NCI-H1092 (cell line): ENCODE results near the gene DYNLL2.
A peak's percentile ranks its signal among the peaks of the same experiment; 100 is the strongest.
"Not testable (repeated sequence)": the region's sequence is repeated elsewhere in the genome, so short reads cannot be mapped to it uniquely, and the experiment has no call there.

Source experiments
- DNase-seq: peaks from one replicate; lab custom pipeline; 2025; lab: John Stamatoyannopoulos, UW

Gene DYNLL2

DNA sequence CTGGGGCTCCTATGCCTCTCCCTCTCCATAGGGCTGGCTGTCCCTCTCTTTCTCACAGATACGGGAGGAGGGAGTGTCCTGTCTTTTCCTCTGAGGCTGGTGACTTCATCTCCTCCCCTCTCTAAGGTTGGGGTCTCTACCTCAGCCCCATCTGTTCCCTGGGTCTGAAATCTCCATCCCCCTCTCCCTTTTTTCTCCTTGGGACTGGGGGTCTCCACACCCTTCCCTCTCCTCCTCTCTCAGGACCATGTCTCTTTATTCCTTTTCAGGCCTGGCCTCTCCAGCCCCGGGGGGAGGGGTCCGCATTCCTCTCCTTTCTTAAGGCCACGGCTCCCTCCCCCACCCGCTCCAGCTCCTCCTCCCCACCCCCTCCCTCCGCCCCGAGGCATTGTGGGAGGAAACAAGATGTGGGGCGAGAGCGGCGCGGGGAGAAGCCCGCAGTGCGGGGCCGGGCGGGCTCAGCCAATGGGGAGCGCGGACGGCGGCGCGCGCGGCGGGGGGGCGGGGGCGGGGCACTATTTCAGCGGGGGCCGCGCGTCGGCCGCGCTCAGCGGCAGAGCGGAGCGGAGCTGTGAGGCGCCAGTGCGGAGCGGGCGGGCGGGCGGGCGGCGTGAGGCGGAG, at the start of gene DYNLL2:
DYNLL2 (plus strand) TSS at position 550 of the 621 bp plus-strand sequence. CDS start 3,672 bp downstream, outside the sequence.
- DNase-seq: peak; percentile 86

DNA sequence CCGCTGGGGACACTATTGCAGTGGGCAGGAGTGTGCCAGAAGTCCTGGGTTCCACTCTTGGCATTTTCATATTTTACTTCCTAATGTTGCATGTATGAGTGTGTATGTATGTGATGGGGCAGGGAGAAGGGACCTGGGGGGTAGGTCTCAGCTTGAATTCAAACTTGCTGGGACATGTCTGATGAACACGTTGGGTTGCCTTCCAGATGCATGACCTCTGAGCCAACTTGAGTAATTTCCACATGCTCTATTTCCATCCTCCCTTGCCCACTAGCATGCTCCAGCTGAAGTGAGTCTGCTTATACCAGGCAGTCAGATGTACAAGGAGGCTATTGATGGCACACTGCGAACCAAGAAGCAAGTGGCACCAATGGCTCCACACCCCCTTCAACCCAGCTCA, 43.2 kb upstream of the DYNLL2 start:
- DNase-seq: no peak

DNA sequence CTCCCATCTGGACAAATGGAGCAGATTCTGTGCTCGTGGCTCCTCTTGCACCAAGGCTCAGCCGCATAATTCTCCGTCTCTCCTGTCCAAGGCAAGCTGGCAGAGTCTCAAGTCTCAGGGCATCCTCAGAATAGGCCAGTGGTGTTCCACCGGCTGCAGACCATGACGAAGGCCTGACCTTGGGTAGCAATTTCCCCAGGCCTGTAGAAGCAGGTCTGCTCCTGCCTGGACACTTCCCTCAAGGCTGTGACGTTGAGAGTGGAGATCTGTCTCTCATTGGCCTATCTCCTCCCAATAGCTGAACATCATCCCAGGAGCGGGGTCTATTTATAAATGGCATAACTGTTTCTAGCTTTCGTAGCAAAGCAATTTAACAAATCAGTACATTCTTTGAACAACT, 42.8 kb upstream of the DYNLL2 start:
- no peak for DNase-seq

DNA sequence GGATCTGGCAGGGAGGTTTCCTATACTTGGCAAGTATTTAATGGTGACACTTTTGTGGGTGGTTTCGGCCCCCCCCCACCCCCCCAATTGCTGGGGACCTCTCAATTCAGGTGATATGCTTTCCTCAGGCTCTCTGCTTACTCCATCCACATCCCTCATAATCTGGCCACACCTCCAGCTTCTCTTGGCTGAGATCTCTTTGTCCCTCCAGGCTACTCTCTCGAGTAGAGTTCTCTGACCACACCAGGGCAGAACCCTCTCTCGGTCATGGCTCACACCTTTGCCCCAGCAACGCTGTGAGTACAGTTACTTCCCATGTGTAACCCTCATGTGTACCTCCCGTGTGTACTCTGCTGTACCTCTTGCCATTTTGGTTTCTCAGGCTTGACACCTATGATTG, 42.1 kb upstream of the DYNLL2 start:
- no peak for DNase-seq

DNA sequence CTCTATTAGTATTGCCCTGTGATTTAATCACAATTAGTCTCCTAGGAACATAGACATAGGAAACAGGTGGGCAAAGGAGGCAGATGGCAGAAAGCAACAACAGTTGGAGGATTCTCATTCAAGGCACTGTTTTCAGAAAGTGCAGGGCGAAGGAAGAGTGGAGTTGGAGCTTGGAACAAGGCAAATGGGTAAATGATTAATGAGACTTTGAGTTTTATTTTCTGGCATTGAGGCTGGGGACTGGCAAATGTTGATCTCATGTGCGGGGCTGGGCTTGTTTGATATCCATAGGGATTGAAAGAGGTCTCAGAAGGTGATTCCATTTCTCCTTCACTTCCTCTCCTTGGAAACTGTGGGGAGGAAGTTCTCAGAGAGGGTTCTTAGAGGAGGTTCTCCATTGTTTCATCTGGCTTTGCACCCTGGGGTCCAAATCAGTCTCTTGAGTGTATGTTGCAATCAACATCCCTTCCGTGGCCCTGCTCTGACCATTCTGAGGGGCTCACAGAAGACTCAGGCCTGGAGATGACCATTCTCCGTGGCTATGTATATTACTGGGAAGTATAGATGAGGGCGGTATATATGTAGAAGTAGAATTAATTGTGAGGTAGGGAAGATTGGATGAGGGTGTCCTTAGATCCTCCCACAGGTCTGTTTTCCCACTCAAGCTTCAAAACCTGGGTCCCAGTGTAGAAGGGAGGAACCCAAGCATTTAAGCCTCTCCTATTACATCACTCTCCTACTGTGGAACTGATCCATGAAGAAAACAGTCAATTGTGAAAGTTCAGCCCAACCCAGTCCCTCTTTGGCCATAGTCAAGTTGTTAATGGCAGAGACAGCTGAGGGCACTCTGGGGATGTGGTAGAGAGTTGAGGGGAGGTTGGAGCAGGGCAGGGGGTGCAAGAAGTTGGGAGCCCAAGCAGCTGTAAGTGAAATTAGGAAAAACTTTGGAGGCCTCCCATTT, 39.7 kb upstream of the DYNLL2 start:
- no peak for DNase-seq

DNA sequence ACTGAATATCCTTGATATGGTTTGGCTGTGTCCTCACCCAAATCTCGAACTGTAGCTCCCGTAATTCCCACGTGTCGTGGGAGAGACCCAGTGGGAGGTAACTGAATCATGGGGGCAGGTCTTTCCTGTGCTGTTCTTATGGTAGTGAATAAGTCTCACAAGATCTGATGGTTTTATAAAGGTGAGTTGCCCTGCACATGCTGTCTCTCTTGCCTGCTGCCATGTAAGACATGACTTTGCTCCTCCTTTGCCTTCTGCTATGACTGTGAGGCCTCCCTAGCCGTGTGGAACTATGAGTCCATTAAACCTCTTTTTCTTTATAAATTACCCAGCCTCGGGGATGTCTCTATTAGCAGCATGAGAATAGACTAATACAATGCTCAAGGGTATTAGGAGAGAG, 39.0 kb upstream of the DYNLL2 start:
- not testable (repeated sequence) for DNase-seq

DNA sequence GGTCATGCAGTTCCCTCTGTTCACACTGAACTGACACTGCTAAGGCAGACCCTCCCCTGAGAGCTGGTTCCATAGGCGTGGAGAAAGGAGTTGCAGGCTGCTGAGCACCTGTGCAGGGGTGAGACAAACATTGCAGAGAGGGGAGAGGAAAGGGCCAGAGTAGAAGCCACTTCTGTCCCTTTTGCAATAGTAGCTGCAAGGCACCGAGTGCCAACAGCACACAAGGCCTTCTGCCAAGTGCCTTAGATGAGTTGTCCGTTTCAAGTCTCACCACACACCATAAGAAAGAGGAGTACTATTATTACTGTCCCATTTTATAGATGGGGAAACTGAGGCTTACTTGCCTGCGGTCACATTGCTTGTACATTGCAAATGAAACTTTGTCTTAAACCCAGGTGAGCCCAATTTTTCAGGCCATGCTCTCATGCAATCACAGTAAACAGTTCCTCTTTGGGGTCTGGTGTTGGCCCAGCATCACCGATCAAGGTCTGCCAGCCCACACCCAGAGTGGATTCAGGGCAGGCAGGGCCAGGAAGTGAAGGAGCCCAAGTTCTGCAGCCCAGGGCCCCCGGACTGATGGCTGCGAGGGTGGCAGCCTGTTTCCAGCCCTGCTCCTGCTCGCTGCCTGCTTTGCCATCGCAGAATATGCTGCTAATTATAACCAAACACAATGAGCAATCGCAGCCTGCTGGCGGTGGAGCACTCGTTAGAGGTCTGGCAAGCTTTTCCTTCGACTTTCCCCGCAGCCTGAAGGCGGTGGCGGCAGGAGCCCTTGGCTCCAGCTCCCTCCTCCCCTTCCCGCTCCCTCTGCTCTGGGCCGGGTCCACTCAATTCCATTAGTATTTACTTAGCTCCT, 36.8 kb upstream of the DYNLL2 start:
- no peak for DNase-seq

DNA sequence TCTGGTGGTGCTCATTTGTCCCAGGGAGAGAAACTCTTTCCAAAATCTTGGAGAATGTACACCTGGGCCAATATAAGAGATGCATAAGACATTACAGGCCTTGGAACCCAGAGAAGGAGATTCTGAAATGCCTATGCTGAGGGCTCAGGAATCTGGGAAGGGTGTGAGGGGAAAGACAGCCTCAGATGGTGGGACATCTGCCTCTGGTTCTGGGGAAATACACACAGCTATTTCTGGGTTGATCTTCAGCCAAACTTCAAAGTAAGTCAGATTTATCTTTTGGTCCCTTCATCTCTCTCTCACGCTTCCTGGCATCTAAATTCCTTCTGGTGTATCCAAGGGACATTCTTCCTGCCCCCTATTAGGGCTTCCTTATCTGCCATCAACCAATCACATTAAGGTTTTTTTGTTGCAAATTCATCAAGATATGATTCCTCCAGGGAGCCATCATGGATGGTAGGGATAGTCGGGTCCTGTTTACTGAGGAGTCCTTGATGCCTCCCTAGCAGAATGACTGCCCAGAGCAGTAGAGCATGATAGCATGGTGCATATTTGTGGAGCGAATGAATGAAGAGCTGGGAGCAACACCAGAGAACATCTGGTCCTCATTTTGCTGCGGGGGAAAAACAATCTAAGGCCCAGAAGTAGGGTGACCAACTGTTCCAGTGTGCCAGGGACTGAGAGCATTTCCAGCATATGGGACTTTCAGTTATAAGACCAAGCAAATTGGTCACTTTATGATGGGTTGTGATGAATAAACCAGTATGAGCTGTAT, 35.7 kb upstream of the DYNLL2 start:
- DNase-seq: no peak

DNA sequence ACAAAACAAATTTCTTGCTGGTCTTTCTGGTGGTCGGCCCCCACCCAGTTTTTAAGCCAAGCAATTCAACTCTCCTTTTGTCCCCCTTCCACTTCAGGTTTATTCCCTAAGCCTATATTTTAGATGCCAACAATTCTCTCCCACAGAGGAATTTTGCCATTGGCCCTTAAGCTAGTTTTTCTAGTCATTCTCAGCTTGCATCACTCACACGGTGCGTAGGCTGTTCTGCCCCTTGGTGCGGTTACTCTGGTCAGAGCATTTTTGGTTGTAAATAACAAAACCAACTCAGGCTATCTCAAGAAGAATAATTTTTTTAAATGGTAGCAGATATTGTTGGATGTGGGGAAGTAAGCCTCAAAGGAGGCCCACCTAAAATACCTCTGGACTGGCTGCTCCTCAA, 33.7 kb upstream of the DYNLL2 start:
- no peak for DNase-seq

DNA sequence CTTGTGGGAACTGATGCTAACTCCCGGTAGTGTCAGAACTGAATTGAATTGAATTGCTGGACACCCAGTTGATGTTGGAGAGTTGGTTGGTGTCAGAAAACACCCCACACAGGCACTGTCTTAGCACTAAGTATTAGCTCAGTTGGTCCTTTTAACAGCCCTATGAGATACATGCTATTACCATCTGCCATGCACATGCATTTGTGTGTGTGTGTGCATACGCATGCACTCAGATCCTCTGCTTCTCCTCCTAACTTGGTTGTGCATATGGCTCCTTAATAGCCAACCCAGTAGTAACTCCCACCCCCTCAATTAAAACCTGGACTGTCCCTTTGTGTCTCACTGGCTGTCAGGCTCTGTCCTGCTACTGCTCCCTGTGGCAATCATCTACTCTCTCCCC, 32.3 kb upstream of the DYNLL2 start:
- no peak for DNase-seq

DNA sequence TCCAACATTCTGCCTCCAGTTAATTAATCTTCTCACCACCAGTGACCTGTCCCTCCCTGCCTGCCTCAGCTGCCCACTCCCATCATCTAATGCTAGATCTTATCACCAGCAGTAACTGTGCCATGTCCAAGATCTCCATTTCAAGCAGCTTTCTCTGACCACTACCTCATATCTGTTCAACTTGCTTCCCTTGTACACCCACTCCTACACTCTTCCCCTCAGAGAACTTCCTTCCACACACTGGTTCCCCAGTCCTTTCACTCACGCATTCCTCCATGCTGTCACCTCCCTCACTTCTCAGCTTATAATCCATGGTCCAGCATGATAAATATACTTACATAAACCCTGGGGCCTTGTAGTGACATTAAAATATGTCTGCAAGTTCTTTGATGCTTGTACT, 31.8 kb upstream of the DYNLL2 start:
- no peak for DNase-seq

DNA sequence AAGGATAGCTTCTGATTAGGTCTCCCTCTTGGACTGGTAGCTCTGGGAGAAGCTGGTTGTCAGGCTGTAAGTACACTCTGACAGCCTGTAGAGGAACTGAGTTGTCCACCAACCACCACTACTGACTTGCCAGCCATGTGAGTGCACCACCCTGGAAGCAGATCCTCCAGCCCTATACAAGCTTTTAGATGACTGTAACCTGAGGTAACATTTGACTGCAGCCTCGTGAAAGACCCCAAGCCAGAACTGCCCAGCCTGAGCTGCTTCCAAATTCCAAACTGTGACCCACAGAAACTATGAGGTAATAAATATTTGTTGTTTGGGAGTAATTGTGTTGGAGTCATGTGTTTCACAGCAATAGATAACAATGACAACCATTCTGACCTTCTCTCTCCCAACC, 30.8 kb upstream of the DYNLL2 start:
- no peak for DNase-seq

DNA sequence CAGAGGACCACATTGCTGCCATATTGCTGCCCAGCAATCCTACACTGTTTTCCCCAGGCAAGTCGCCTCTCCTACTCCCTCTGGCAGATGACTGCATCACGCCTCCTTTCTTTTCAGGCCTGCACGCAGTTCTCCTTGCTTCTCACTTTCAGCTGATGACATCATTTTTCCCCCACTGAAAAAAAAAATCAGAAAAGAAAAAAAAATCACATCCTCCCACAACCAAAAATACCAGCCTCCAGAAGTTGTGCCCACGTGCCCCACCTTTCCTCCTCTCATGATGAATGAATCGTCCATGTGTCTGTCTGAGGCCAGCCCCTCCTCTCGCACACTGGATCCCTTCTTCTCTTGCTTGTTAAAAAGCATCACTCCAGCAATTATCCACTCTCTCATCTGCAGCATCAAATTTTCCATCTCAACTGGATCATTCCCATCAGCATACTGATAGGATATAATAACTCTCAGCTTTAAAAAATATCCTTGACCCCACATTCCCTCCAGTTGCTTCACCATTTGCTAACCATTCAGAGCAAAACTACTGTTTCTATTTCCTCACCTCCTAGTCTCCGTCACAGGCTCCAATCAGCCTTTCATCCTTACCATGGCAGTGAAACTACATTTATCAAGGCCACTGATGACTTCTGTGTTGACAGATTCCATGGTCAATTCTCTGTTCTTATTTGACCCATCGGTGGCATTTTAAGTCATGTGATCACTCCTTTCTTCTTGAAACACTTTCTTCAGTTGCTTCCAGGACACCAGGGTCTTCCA, 30.1 kb upstream of the DYNLL2 start:
- DNase-seq: no peak

DNA sequence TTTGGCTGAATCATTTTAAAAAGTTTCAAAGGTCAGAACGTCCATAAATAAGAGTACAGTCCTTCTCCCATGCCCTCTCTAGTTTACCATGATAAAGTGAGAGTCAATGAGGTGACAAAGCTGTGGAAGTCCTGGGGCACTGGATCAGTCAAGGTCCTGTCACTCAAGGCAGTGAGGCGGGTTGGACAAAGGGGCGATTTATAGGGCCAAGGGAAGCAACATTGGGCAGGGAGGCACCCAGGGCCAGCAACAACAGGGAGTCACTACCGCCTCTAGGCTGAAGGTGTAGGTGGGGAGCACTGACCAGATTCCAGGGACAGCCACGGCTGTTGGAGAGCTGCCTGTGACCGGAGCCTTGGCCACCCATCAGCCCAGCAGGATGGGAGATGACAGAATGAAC, 28.6 kb upstream of the DYNLL2 start:
- no peak for DNase-seq

DNA sequence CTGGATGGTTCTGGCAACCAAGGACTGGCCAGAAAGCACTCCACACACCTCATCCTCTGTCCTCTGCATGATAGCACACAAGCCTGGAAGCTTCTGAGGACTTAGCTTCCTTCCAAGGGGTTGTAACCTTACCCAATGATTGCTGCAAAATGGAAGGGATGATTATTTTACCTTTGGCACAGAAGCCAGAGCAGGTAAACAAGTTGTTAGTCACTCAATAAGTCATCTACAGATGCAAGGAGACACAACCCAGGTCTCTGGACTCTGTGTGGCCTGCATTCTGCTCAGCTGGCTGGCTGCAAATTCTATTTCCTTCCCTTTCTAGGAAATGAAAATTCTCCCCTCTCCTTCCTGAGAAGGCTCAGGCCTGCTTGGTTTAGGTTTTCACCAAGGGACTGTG, 26.7 kb upstream of the DYNLL2 start:
- no peak for DNase-seq

DNA sequence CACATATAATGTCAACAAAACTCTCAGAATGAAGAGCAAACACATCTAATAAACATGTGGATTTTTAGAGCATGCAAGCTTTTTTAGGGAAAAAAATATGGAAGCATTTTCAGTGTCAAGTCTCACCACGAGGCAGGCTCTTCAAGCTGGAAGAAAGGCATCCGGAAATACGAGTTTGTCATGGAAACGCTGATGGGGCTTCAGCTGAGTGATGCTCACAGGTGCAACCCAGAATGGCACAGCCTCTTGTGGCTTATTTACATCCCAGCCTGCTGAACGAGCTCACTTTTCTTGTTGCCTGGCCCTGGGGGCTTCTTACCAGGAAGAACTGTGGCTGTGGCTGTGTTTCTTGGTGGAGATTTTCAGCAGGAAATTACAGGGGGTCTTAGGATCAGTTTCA, 24.1 kb upstream of the DYNLL2 start:
- no peak for DNase-seq

DNA sequence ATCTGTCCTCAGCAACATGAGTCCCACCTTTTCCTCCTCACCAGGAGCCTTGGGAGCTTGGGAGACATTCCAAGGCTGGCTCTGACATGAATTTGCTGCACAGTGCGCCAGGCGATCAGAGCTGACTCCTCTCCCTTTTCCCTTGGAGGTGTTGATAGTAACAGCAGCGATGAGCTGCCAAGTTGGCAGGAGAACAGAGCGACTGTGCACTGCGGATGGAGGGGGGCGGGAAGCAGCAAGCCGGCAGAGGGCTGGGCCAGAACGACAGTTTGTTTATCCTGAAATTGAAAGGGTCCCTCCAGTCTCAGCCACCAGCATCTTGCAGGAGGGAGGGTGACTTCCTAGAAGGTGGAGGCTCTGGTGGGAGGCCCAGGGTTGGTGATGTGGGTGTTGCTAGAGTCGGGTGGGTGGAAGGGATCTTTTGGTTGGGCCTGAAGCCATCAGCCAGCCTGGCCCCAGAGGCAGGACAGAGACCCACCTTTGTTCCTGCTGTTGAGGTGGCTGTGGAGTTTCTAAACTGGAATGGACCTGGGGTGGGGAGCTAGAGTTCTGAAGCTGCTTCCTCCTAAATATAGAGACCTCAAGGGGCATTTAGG, 22.5 kb upstream of the DYNLL2 start:
- peak; percentile 39 for DNase-seq

DNA sequence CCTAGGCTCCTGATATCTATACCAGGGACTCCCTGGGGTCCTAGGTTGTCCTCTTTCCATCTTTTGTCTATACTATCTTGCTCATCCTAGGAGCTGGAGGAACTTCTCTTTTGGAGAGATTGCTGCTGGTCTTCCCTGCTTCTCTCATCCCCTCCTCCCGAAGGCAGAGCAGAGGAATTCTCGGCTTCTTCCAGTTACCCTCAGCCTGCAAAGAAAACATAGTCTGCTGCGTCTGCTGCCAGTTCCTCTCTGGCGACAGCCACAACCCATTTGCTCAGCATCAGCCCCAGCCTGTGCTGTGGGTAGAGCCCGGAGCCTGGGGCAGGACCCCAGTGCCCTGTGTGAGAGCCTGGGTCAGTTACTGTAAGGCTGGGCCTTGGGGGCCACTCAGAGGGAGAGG, 21.5 kb upstream of the DYNLL2 start:
- DNase-seq: no peak

DNA sequence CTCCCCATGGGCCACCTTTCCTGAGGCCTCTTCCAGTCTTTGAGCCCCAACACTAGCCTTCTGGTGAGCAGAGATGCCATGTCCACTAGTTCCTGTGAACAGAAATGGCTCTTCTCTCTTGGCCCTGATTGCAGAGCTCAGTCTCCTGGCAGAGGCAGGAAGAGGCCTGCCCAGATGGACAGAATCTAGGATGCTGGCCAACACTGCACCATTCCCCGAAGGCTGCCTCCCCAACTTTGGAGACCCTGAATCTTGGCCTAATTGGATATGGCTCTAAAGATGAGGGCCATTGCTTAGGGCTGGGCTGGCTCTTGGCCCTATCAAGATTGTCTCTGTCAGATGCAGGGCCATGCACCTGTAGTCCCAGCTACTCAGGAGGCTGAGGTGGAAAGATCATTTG, 18.0 kb upstream of the DYNLL2 start:
- DNase-seq: no peak

DNA sequence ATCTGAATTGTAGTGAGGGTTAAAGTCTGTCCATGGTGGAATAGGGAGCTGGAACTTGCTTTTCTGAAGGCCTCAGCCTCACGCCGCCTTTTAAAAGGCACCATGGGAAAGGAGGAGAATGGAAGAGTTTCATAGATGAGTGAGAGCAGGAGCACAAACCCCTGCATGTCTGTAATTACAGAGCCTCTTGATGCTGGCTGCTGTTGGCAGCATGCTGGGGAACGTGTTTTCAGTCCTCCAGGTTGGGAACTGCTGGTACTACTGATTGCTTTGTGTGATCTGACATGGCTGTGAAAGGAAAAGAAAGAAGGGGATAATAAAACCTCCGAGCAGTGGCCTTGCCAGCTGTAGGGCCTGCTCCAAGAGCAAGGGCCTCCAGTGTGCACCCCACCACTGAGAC, 16.8 kb upstream of the DYNLL2 start:
- DNase-seq: no peak

DNA sequence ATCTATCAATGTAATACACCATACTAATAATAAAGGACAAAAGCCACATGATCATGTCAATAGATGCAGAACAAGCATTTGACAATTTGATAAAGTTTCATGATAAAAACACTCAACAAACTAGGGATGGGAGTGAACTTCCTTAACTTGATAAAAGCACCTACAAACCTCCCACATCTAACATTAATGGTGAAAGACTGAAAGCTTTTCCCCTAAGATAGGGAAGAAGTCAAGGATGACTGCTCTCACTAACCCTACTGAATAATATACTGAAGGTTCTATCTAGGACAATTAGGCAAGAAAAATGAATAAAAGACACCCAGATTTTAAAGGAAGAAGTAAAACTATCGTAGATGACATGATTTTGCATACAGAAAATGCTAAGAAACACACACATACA, 10.4 kb upstream of the DYNLL2 start:
- DNase-seq: no peak
